Stimulated activated naive B cell treated with anti-CD40 and anti-IgM and Interleukin-4, amounts not matched to agents 10 μg/mL and 1 μg/mL and 100 μg/mL, for 72 hours (primary cell): ENCODE measurements around the gene SLC2A13.
"Not testable (repeated sequence)": the region's sequence is repeated elsewhere in the genome, so short reads cannot be mapped to it uniquely, and the experiment has no call there.

Source experiments
- ATAC-seq, 2 donors: fragments of 150-1000 bp; cut with Tn5 transposase; replicated peaks; 2 replicates each; pipeline ENCODE4 v1.10.0; 2021; ENCODE audit warnings: moderate library complexity in 1 of 2
- DNase-seq: peaks from one replicate; pipeline ENCODE4 v3.0.0; 2021
- H3K27ac Mint-ChIP-seq: one replicate; pipeline ENCODE4 v1.8.0; 2022; ENCODE audit warnings: mild to moderate bottlenecking, mixed read lengths
- H3K27me3 Mint-ChIP-seq, 2 donors: one replicate each; pipeline ENCODE4 v1.8.0; 2022; ENCODE audit warnings: mixed read lengths in 2 of 2
- H3K36me3 Mint-ChIP-seq, 2 donors: one replicate each; pipeline ENCODE4 v1.8.0; 2022; ENCODE audit warnings: mixed read lengths in 2 of 2, mild to moderate bottlenecking in 1 of 2
- H3K4me1 Mint-ChIP-seq, 2 donors: one replicate each; pipeline ENCODE4 v1.8.0; 2022; ENCODE audit warnings: mixed read lengths in 2 of 2, mild to moderate bottlenecking in 1 of 2
- H3K4me3 Mint-ChIP-seq, 2 donors: one replicate each; pipeline ENCODE4 v1.8.0; 2022; ENCODE audit warnings: mild to moderate bottlenecking in 2 of 2, mixed read lengths in 2 of 2, moderate library complexity in 1 of 2
- H3K9me3 Mint-ChIP-seq, 2 donors: one replicate each; pipeline ENCODE4 v1.8.0; 2022; ENCODE audit warnings: mixed read lengths in 2 of 2, mild to moderate bottlenecking in 1 of 2

SLC2A13 gene

GRCh38 chr12:40038619-40039018 lies 67.3 kb downstream of the SLC2A13 start:
- ATAC-seq = no peak
- DNase-seq = no peak
- H3K36me3 Mint-ChIP-seq = peaks cover 0 to 13% of the 10 kb centered on the region in 2 donors

GRCh38 chr12:40034712-40035111 lies 71.2 kb downstream of the SLC2A13 start:
- peaks cover 4 to 8% of the 10 kb centered on the region in 2 donors for H3K4me1 Mint-ChIP-seq
- H3K4me3 Mint-ChIP-seq = no peak overlapping the region
- no peaks in the 10 kb centered on the region for H3K9me3 Mint-ChIP-seq
- no peak overlapping the region for H3K27ac Mint-ChIP-seq
- no peaks in the 10 kb centered on the region for H3K27me3 Mint-ChIP-seq
- DNase-seq (no peak), ATAC-seq (no peak)
- H3K36me3 Mint-ChIP-seq = peaks cover 0 to 3% of the 10 kb centered on the region in 2 donors

More at GRCh38 chr12:40038619-40039018, 67.3 kb downstream of the SLC2A13 start:
- no peak overlapping the region for H3K27ac Mint-ChIP-seq
- H3K9me3 Mint-ChIP-seq = no peaks in the 10 kb centered on the region
- peaks cover 4 to 7% of the 10 kb centered on the region in 2 donors for H3K4me1 Mint-ChIP-seq
- no peak overlapping the region for H3K4me3 Mint-ChIP-seq
- H3K27me3 Mint-ChIP-seq = no peaks in the 10 kb centered on the region

- ATAC-seq (peak; percentile 36 to 48), DNase-seq (no peak)
- no peak overlapping the region for H3K27ac Mint-ChIP-seq
- H3K4me3 Mint-ChIP-seq = no peak overlapping the region
- H3K9me3 Mint-ChIP-seq = no peaks in the 10 kb centered on the region
- peaks cover 0 to 3% of the 10 kb centered on the region in 2 donors for H3K36me3 Mint-ChIP-seq
- H3K27me3 Mint-ChIP-seq = no peaks in the 10 kb centered on the region
- peaks cover 4 to 8% of the 10 kb centered on the region in 2 donors for H3K4me1 Mint-ChIP-seq
These were observed 71.7 kb downstream of the SLC2A13 start for GRCh38 chr12:40034156-40034555.

- Mint-ChIP-seq H3K36me3 (peaks cover 0 to 3% of the 10 kb centered on the region in 2 donors), H3K4me1 (peaks cover 4 to 8% of the 10 kb centered on the region in 2 donors), H3K9me3 (no peaks in the 10 kb centered on the region), H3K27me3 (no peaks in the 10 kb centered on the region), H3K27ac (no peak overlapping the region), H3K4me3 (no peak overlapping the region)
- DNase-seq (no peak), ATAC-seq (no peak)
These were observed 72.6 kb downstream of the SLC2A13 start for GRCh38 chr12:40033242-40033630.

- no peaks in the 10 kb centered on the region for H3K27me3 Mint-ChIP-seq
- ATAC-seq (no peak), DNase-seq (no peak)
- H3K4me3 Mint-ChIP-seq = no peak overlapping the region
- peaks cover 0 to 3% of the 10 kb centered on the region in 2 donors for H3K36me3 Mint-ChIP-seq
- H3K9me3 Mint-ChIP-seq = no peaks in the 10 kb centered on the region
- no peak overlapping the region for H3K27ac Mint-ChIP-seq
- H3K4me1 Mint-ChIP-seq = peaks cover 4 to 8% of the 10 kb centered on the region in 2 donors
These were observed 73.2 kb downstream of the SLC2A13 start for GRCh38 chr12:40032433-40033241.

- no peaks in the 10 kb centered on the region for H3K27me3 Mint-ChIP-seq
- no peak overlapping the region for H3K27ac Mint-ChIP-seq
- peaks cover 0 to 3% of the 10 kb centered on the region in 2 donors for H3K36me3 Mint-ChIP-seq
- ATAC-seq = no peak
- DNase-seq = no peak
- peaks cover 4 to 8% of the 10 kb centered on the region in 2 donors for H3K4me1 Mint-ChIP-seq
- no peaks in the 10 kb centered on the region for H3K9me3 Mint-ChIP-seq
- H3K4me3 Mint-ChIP-seq = no peak overlapping the region
These were observed 73.9 kb downstream of the SLC2A13 start for GRCh38 chr12:40031965-40032364.

GRCh38 chr12:40030970-40031369 lies 74.9 kb downstream of the SLC2A13 start:
- H3K4me3 Mint-ChIP-seq, H3K27me3 Mint-ChIP-seq, H3K4me1 Mint-ChIP-seq, H3K36me3 Mint-ChIP-seq, H3K27ac Mint-ChIP-seq, DNase-seq, H3K9me3 Mint-ChIP-seq, ATAC-seq: not testable (repeated sequence)

- Mint-ChIP-seq H3K27ac (no peak overlapping the region), H3K4me1 (peaks cover 0 to 12% of the 10 kb centered on the region in 2 donors), H3K27me3 (no peaks in the 10 kb centered on the region), H3K9me3 (no peaks in the 10 kb centered on the region), H3K4me3 (no peak overlapping the region), H3K36me3 (no peaks in the 10 kb centered on the region)
- ATAC-seq (no peak), DNase-seq (no peak)
These were observed 77.6 kb downstream of the SLC2A13 start for GRCh38 chr12:40028296-40028695.

GRCh38 chr12:40022850-40023249 lies 83.0 kb downstream of the SLC2A13 start:
- no peaks in the 10 kb centered on the region for H3K27me3 Mint-ChIP-seq
- no peak overlapping the region for H3K4me3 Mint-ChIP-seq

GRCh38 chr12:40020261-40020691 lies 85.6 kb downstream of the SLC2A13 start:
- H3K27ac Mint-ChIP-seq = no peak overlapping the region

More at GRCh38 chr12:40022850-40023249, 83.0 kb downstream of the SLC2A13 start:
- Mint-ChIP-seq H3K27ac (no peak overlapping the region), H3K36me3 (peaks cover 0 to 4% of the 10 kb centered on the region in 2 donors), H3K4me1 (peaks cover 0 to 13% of the 10 kb centered on the region in 2 donors), H3K9me3 (no peaks in the 10 kb centered on the region)
- no peak for DNase-seq
- no peak for ATAC-seq

GRCh38 chr12:40017488-40017887 lies 88.4 kb downstream of the SLC2A13 start:
- no peaks in the 10 kb centered on the region for H3K27me3 Mint-ChIP-seq
- ATAC-seq = no peak
- no peak for DNase-seq
- no peak overlapping the region for H3K4me3 Mint-ChIP-seq
- H3K4me1 Mint-ChIP-seq = peaks cover 3 to 5% of the 10 kb centered on the region in 2 donors
- no peaks in the 10 kb centered on the region for H3K36me3 Mint-ChIP-seq
- no peaks in the 10 kb centered on the region for H3K9me3 Mint-ChIP-seq
- no peak overlapping the region for H3K27ac Mint-ChIP-seq

More at GRCh38 chr12:40020261-40020691, 85.6 kb downstream of the SLC2A13 start:
- peaks cover 0 to 4% of the 10 kb centered on the region in 2 donors for H3K36me3 Mint-ChIP-seq
- no peak overlapping the region for H3K4me3 Mint-ChIP-seq
- H3K27me3 Mint-ChIP-seq = no peaks in the 10 kb centered on the region
- no peaks in the 10 kb centered on the region for H3K9me3 Mint-ChIP-seq
- ATAC-seq (no peak), DNase-seq (no peak)
- H3K4me1 Mint-ChIP-seq = peaks cover 3 to 18% of the 10 kb centered on the region in 2 donors

- Mint-ChIP-seq H3K4me3 (no peak overlapping the region), H3K4me1 (peaks cover 3 to 10% of the 10 kb centered on the region in 2 donors), H3K9me3 (no peaks in the 10 kb centered on the region), H3K36me3 (no peaks in the 10 kb centered on the region), H3K27ac (no peak overlapping the region), H3K27me3 (no peaks in the 10 kb centered on the region)
- peak; percentile 73 to 90 for ATAC-seq
- no peak for DNase-seq
These were observed 88.9 kb downstream of the SLC2A13 start for GRCh38 chr12:40016980-40017379.

GRCh38 chr12:40015881-40016280 lies 90.0 kb downstream of the SLC2A13 start:
- Mint-ChIP-seq H3K4me1 (peaks cover 9 to 21% of the 10 kb centered on the region in 2 donors), H3K36me3 (no peaks in the 10 kb centered on the region), H3K27me3 (no peaks in the 10 kb centered on the region), H3K27ac (no peak overlapping the region), H3K9me3 (no peaks in the 10 kb centered on the region), H3K4me3 (no peak overlapping the region)
- DNase-seq (no peak), ATAC-seq (no peak)

- Mint-ChIP-seq H3K4me3 (no peak overlapping the region), H3K27me3 (no peaks in the 10 kb centered on the region), H3K9me3 (no peaks in the 10 kb centered on the region), H3K4me1 (peaks cover 10 to 22% of the 10 kb centered on the region in 2 donors), H3K36me3 (no peaks in the 10 kb centered on the region), H3K27ac (no peak overlapping the region)
- ATAC-seq (no peak), DNase-seq (no peak)
These were observed 90.5 kb downstream of the SLC2A13 start for GRCh38 chr12:40015345-40015744.

- no peak for ATAC-seq
- H3K4me1 Mint-ChIP-seq = peaks cover 10 to 22% of the 10 kb centered on the region in 2 donors
These were observed 92.0 kb downstream of the SLC2A13 start for GRCh38 chr12:40013847-40014246.

More at GRCh38 chr12:40013847-40014246, 92.0 kb downstream of the SLC2A13 start:
- Mint-ChIP-seq H3K36me3 (no peaks in the 10 kb centered on the region), H3K9me3 (no peaks in the 10 kb centered on the region), H3K27me3 (no peaks in the 10 kb centered on the region), H3K27ac (no peak overlapping the region), H3K4me3 (no peak overlapping the region)
- DNase-seq = no peak
